DOHH2 (cell line): ENCODE measurements around the gene NUDT3.
"Not testable (repeated sequence)": the region's sequence is repeated elsewhere in the genome, so short reads cannot be mapped to it uniquely, and the experiment has no call there.

Experiments used
- H3F3A ChIP-seq: fragments of 200-600 bp; sonication (generic), shearing (Covaris generic); 2 replicates; pipeline ENCODE4 v1.6.0; 2016; ENCODE audit warnings: antibody characterized with exemption, mild to moderate bottlenecking; ENCODE audit not compliant: control insufficient read depth, insufficient read depth
- H3K27ac ChIP-seq: fragments of 200-600 bp; sonication (generic); 2 replicates; pipeline ENCODE4 v1.5.1; 2014; ENCODE audit warnings: low read depth, mild to moderate bottlenecking, low read length, moderate library complexity
- H3K27me3 ChIP-seq: fragments of 200-600 bp; sonication (generic); 2 replicates; pipeline ENCODE4 v1.6.1; 2014; ENCODE audit warnings: mild to moderate bottlenecking, low read length, mixed read lengths; ENCODE audit not compliant: control insufficient read depth
- H3K36me3 ChIP-seq: fragments of 200-600 bp; sonication (generic); 2 replicates; pipeline ENCODE4 v1.6.1; 2014; ENCODE audit warnings: mild to moderate bottlenecking, low read length, moderate library complexity, mixed read lengths; ENCODE audit not compliant: control insufficient read depth
- H3K4me1 ChIP-seq: fragments of 200-600 bp; sonication (generic); 2 replicates; pipeline ENCODE4 v1.6.1; 2014; ENCODE audit warnings: mild to moderate bottlenecking, low read length, mixed read lengths; ENCODE audit not compliant: control insufficient read depth
- H3K4me2 ChIP-seq: fragments of 200-600 bp; sonication (generic); 2 replicates; pipeline ENCODE4 v1.6.0; 2014; ENCODE audit warnings: mild to moderate bottlenecking, low read length, moderate library complexity
- H3K4me3 ChIP-seq: fragments of 200-600 bp; sonication (generic); 2 replicates; pipeline ENCODE4 v1.5.1; 2014; ENCODE audit warnings: mild to moderate bottlenecking, low read length, mixed read lengths
- H3K79me2 ChIP-seq: fragments of 200-600 bp; sonication (generic); 2 replicates; pipeline ENCODE4 v1.6.1; 2014; ENCODE audit warnings: mild to moderate bottlenecking, low read length, mixed read lengths; ENCODE audit not compliant: control insufficient read depth
- H3K9me2 ChIP-seq: fragments of 200-600 bp; sonication (generic); replicated peaks from 2 replicates; pipeline ENCODE4 v1.6.1; 2014; ENCODE audit warnings: mild to moderate bottlenecking, low read length, mixed read lengths; ENCODE audit not compliant: control insufficient read depth
- H3K9me3 ChIP-seq: fragments of 200-600 bp; sonication (generic); 2 replicates; pipeline ENCODE4 v1.6.1; 2014; ENCODE audit warnings: antibody characterized with exemption, low read length, mixed read lengths; ENCODE audit not compliant: control insufficient read depth, insufficient read depth
- H4K20me1 ChIP-seq: fragments of 200-600 bp; sonication (generic); 2 replicates; pipeline ENCODE4 v1.6.0; 2014; ENCODE audit warnings: low read depth, mild to moderate bottlenecking, antibody characterized with exemption, low read length, moderate library complexity; ENCODE audit not compliant: control insufficient read depth, insufficient read depth
- CTCF ChIP-seq: fragments of 200-600 bp; sonication (generic); IDR thresholded peaks from one replicate; pipeline ENCODE4 v1.5.1; 2014; ENCODE audit warnings: antibody characterized with exemption, mild to moderate bottlenecking, low read depth, low read length; ENCODE audit not compliant: poor library complexity, severe bottlenecking
- EZH2phosphoT487 ChIP-seq: fragments of 200-600 bp; sonication (generic); IDR thresholded peaks from 2 replicates; pipeline ENCODE4 v1.6.1; 2017; ENCODE audit warnings: borderline replicate concordance, mild to moderate bottlenecking, antibody characterized with exemption, low read length, moderate library complexity, mixed read lengths

Gene NUDT3

GRCh38 chr6:34272013-34272926 is 120.2 kb downstream of the NUDT3 start:
- Histone ChIP-seq H3K9me2 (no peaks in the 10 kb centered on the region), H3F3A (peaks cover 5% of the 10 kb centered on the region; the same call in 1 of the 2 replicates), H3K27ac (no peak overlapping the region), H4K20me1 (no peaks in the 10 kb centered on the region), H3K4me2 (no peak overlapping the region), H3K79me2 (no peaks in the 10 kb centered on the region), H3K27me3 (peaks cover 3% of the 10 kb centered on the region; the same call in 1 of the 2 replicates), H3K4me1 (peaks cover 16% of the 10 kb centered on the region), H3K9me3 (no peaks in the 10 kb centered on the region), H3K36me3 (no peaks in the 10 kb centered on the region), H3K4me3 (no peak overlapping the region)
- TF ChIP-seq CTCF (peak; percentile 12), EZH2phosphoT487 (no peak)

GRCh38 chr6:34269658-34270341 is 122.7 kb downstream of the NUDT3 start:
- not testable (repeated sequence) for H3K27me3 ChIP-seq

GRCh38 chr6:34269132-34269531 is 123.3 kb downstream of the NUDT3 start:
- H3K27me3 ChIP-seq, H3K4me2 ChIP-seq, H3K27ac ChIP-seq, H3K9me3 ChIP-seq, H3F3A ChIP-seq, H3K4me3 ChIP-seq, H4K20me1 ChIP-seq, H3K79me2 ChIP-seq, H3K9me2 ChIP-seq, H3K36me3 ChIP-seq: not testable (repeated sequence)
- peaks cover 13% of the 10 kb centered on the region for H3K4me1 ChIP-seq

More at GRCh38 chr6:34269658-34270341, 122.7 kb downstream of the NUDT3 start:
- H3K9me2 ChIP-seq, H3K9me3 ChIP-seq, H3K27ac ChIP-seq, H3K4me2 ChIP-seq, H3K4me3 ChIP-seq, H4K20me1 ChIP-seq, H3F3A ChIP-seq, H3K36me3 ChIP-seq, H3K79me2 ChIP-seq: not testable (repeated sequence)
- H3K4me1 ChIP-seq = peaks cover 13% of the 10 kb centered on the region

GRCh38 chr6:34267746-34268145 is 124.7 kb downstream of the NUDT3 start:
- H4K20me1 ChIP-seq = no peaks in the 10 kb centered on the region
- H3K79me2 ChIP-seq = no peaks in the 10 kb centered on the region
- H3K27ac ChIP-seq = no peak overlapping the region
- H3K36me3 ChIP-seq = no peaks in the 10 kb centered on the region
- no peak overlapping the region for H3K4me3 ChIP-seq
- no peak overlapping the region for H3K4me2 ChIP-seq
- peaks cover 5% of the 10 kb centered on the region; the same call in 1 of the 2 replicates for H3K4me1 ChIP-seq
- H3K9me2 ChIP-seq = no peaks in the 10 kb centered on the region
- no peaks in the 10 kb centered on the region for H3K9me3 ChIP-seq
- TF ChIP-seq EZH2phosphoT487 = no peak
- TF ChIP-seq CTCF = no peak
- H3F3A ChIP-seq = no peaks in the 10 kb centered on the region
- no peaks in the 10 kb centered on the region for H3K27me3 ChIP-seq

- H3F3A ChIP-seq, H3K4me2 ChIP-seq, H3K9me3 ChIP-seq, H4K20me1 ChIP-seq, H3K9me2 ChIP-seq, H3K27ac ChIP-seq, H3K36me3 ChIP-seq, H3K4me3 ChIP-seq, H3K79me2 ChIP-seq, H3K27me3 ChIP-seq, H3K4me1 ChIP-seq: not testable (repeated sequence)
Observed at GRCh38 chr6:34263484-34263883, 129.0 kb downstream of the NUDT3 start.
